Muscle of arm (tissue), 12 donors: Measurements from ENCODE around the gene SLC25A18. TPM values are rescaled to one million over a fixed set of nuclear protein-coding genes. Genes with fewer than 3 reads are reported as not detected.
A peak's percentile ranks its signal among the peaks of the same experiment; 100 is the strongest.

Experiments
- DNase-seq: peaks from one replicate; pipeline ENCODE4 v3.0.0-alpha.2; 2013
- polyA plus RNA-seq, 12 donors: library from polyadenylated mRNA; unstranded; fragments of 120-200 nt; gene quantifications; one replicate each; pipeline ENCODE4 v1.2.1, GENCODE V29; 2013; ENCODE audit not compliant: insufficient read length in 12 of 12

Gene SLC25A18
- polyA plus RNA-seq, 12 donors: 0.39 to 1.1 (median 0.54) TPM; not detected in 2

GRCh38 chr22:17569971-17570511 lies 6.7 kb downstream of the SLC25A18 start:
- no peak for DNase-seq

GRCh38 chr22:17570851-17571631 lies 7.7 kb downstream of the SLC25A18 start:
- DNase-seq: peak; percentile 59

- DNase-seq: no peak
These were observed 11.9 kb downstream of the SLC25A18 start for GRCh38 chr22:17575151-17575550.

- no peak for DNase-seq
These were observed 12.4 kb downstream of the SLC25A18 start for GRCh38 chr22:17575681-17576080.

- DNase-seq: no peak
These were observed 13.2 kb downstream of the SLC25A18 start for GRCh38 chr22:17576470-17576869.

- DNase-seq: peak; percentile 56
These were observed 14.9 kb downstream of the SLC25A18 start for GRCh38 chr22:17578136-17578754.

GRCh38 chr22:17579535-17579981 lies 16.3 kb downstream of the SLC25A18 start:
- no peak for DNase-seq

GRCh38 chr22:17580441-17581031 lies 17.2 kb downstream of the SLC25A18 start:
- no peak for DNase-seq

GRCh38 chr22:17581056-17581455 lies 17.8 kb downstream of the SLC25A18 start:
- no peak for DNase-seq

GRCh38 chr22:17581631-17582030 lies 18.3 kb downstream of the SLC25A18 start:
- no peak for DNase-seq

- DNase-seq: no peak
These were observed 19.9 kb downstream of the SLC25A18 start for GRCh38 chr22:17583151-17583550.

GRCh38 chr22:17586831-17587440 lies 23.6 kb downstream of the SLC25A18 start:
- no peak for DNase-seq

- DNase-seq: no peak
These were observed 24.3 kb downstream of the SLC25A18 start for GRCh38 chr22:17587629-17588028.

GRCh38 chr22:17588606-17589005 lies 25.3 kb downstream of the SLC25A18 start:
- DNase-seq: no peak

- no peak for DNase-seq
These were observed 26.6 kb downstream of the SLC25A18 start for GRCh38 chr22:17589810-17590375.

- no peak for DNase-seq
These were observed 27.3 kb downstream of the SLC25A18 start for GRCh38 chr22:17590586-17590985.

- DNase-seq: no peak
These were observed 28.9 kb downstream of the SLC25A18 start for GRCh38 chr22:17592201-17592600.

- DNase-seq: no peak
These were observed 32.9 kb downstream of the SLC25A18 start for GRCh38 chr22:17596226-17596625.

- DNase-seq: no peak
These were observed 33.9 kb downstream of the SLC25A18 start for GRCh38 chr22:17597217-17597616.

- no peak for DNase-seq
These were observed 35.0 kb downstream of the SLC25A18 start for GRCh38 chr22:17598318-17598717.

GRCh38 chr22:17601031-17601430 lies 37.7 kb downstream of the SLC25A18 start:
- DNase-seq: no peak

GRCh38 chr22:17603668-17604067 lies 40.4 kb downstream of the SLC25A18 start:
- no peak for DNase-seq
